ENCODE results near the gene PSME1.
A peak's percentile ranks its signal among the peaks of the same experiment; 100 is the strongest.

PSME1 gene

GRCh38 chr14:24136684-24137528 is 912 bp downstream of the PSME1 start:
- Histone ChIP-seq H3K9ac (ENCODE audit: low read length) (peak overlapping the region; percentile 82), H3K27ac (ENCODE audit: low read depth, low read length) (peak overlapping the region; percentile 91), H3K27me3 (ENCODE audit: control insufficient read depth, insufficient read depth, low read length) (no peaks in the 10 kb centered on the region), H3K4me1 (ENCODE audit: control insufficient read depth, insufficient read depth, low read length) (peaks cover 11% of the 10 kb centered on the region), H3K4me3 (ENCODE audit: low read length) (peak overlapping the region; percentile 87), H3K36me3 (ENCODE audit: control insufficient read depth, insufficient read depth, low read length) (peaks cover 13% of the 10 kb centered on the region)

GRCh38 chr14:24137529-24138395 is 1.8 kb downstream of the PSME1 start:
- H3K27me3 ChIP-seq (ENCODE audit: control insufficient read depth, insufficient read depth, low read length): no peaks in the 10 kb centered on the region
- H3K36me3 ChIP-seq (ENCODE audit: control insufficient read depth, insufficient read depth, low read length): peaks cover 13% of the 10 kb centered on the region
- H3K4me3 ChIP-seq (ENCODE audit: low read length): peak overlapping the region; percentile 87
- H3K9ac ChIP-seq (ENCODE audit: low read length): no peak overlapping the region
- H3K27ac ChIP-seq (ENCODE audit: low read depth, low read length): no peak overlapping the region
- peaks cover 13% of the 10 kb centered on the region for H3K4me1 ChIP-seq (ENCODE audit: control insufficient read depth, insufficient read depth, low read length)

GRCh38 chr14:24138396-24139271 is 2.6 kb downstream of the PSME1 start:
- Histone ChIP-seq H3K27ac (ENCODE audit: low read depth, low read length) (no peak overlapping the region), H3K36me3 (ENCODE audit: control insufficient read depth, insufficient read depth, low read length) (peaks cover 13% of the 10 kb centered on the region), H3K4me3 (ENCODE audit: low read length) (no peak overlapping the region), H3K27me3 (ENCODE audit: control insufficient read depth, insufficient read depth, low read length) (no peaks in the 10 kb centered on the region), H3K9ac (ENCODE audit: low read length) (no peak overlapping the region), H3K4me1 (ENCODE audit: control insufficient read depth, insufficient read depth, low read length) (peaks cover 13% of the 10 kb centered on the region)

GRCh38 chr14:24139272-24139934 is 3.4 kb downstream of the PSME1 start:
- Histone ChIP-seq H3K27ac (ENCODE audit: low read depth, low read length) (no peak overlapping the region), H3K9ac (ENCODE audit: low read length) (no peak overlapping the region), H3K4me3 (ENCODE audit: low read length) (no peak overlapping the region), H3K27me3 (ENCODE audit: control insufficient read depth, insufficient read depth, low read length) (no peaks in the 10 kb centered on the region), H3K4me1 (ENCODE audit: control insufficient read depth, insufficient read depth, low read length) (peaks cover 13% of the 10 kb centered on the region), H3K36me3 (ENCODE audit: control insufficient read depth, insufficient read depth, low read length) (peaks cover 13% of the 10 kb centered on the region)

- Histone ChIP-seq H3K9ac (ENCODE audit: low read length) (peak within 1 kb of the TSS; percentile 66), H3K4me1 (ENCODE audit: control insufficient read depth, insufficient read depth, low read length) (peaks cover 19% of the 10 kb centered on the region), H3K36me3 (ENCODE audit: control insufficient read depth, insufficient read depth, low read length) (peaks cover 13% of the 10 kb centered on the region), H3K27ac (ENCODE audit: low read depth, low read length) (peak within 1 kb of the TSS; percentile 90), H3K27me3 (ENCODE audit: control insufficient read depth, insufficient read depth, low read length) (no peaks in the 10 kb centered on the region), H3K4me3 (ENCODE audit: low read length) (peak within 1 kb of the TSS; percentile 83)
Measured at GRCh38 chr14:24141097-24141880, 5.3 kb downstream of the PSME1 start, which contains the start of gene EMC9. EMC9 (minus strand) TSS chr14:24141591; CDS start chr14:24141304, 287 bp downstream.

- peaks cover 20% of the 10 kb centered on the region for H3K4me1 ChIP-seq (ENCODE audit: control insufficient read depth, insufficient read depth, low read length)
- H3K4me3 ChIP-seq (ENCODE audit: low read length): no peak overlapping the region
- H3K27me3 ChIP-seq (ENCODE audit: control insufficient read depth, insufficient read depth, low read length): no peaks in the 10 kb centered on the region
- no peak overlapping the region for H3K9ac ChIP-seq (ENCODE audit: low read length)
- H3K36me3 ChIP-seq (ENCODE audit: control insufficient read depth, insufficient read depth, low read length): peaks cover 3% of the 10 kb centered on the region
- H3K27ac ChIP-seq (ENCODE audit: low read depth, low read length): no peak overlapping the region
Measured at GRCh38 chr14:24143511-24143910, 7.5 kb downstream of the PSME1 start.

GRCh38 chr14:24144451-24144850 is 8.5 kb downstream of the PSME1 start:
- Histone ChIP-seq H3K27ac (ENCODE audit: low read depth, low read length) (no peak overlapping the region), H3K9ac (ENCODE audit: low read length) (no peak overlapping the region), H3K36me3 (ENCODE audit: control insufficient read depth, insufficient read depth, low read length) (no peaks in the 10 kb centered on the region), H3K27me3 (ENCODE audit: control insufficient read depth, insufficient read depth, low read length) (no peaks in the 10 kb centered on the region), H3K4me3 (ENCODE audit: low read length) (no peak overlapping the region), H3K4me1 (ENCODE audit: control insufficient read depth, insufficient read depth, low read length) (peaks cover 20% of the 10 kb centered on the region)

GRCh38 chr14:24145219-24145618 is 9.2 kb downstream of the PSME1 start:
- Histone ChIP-seq H3K4me1 (ENCODE audit: control insufficient read depth, insufficient read depth, low read length) (peaks cover 20% of the 10 kb centered on the region), H3K27me3 (ENCODE audit: control insufficient read depth, insufficient read depth, low read length) (no peaks in the 10 kb centered on the region), H3K9ac (ENCODE audit: low read length) (no peak overlapping the region), H3K4me3 (ENCODE audit: low read length) (peak overlapping the region; percentile 82), H3K36me3 (ENCODE audit: control insufficient read depth, insufficient read depth, low read length) (peaks cover 3% of the 10 kb centered on the region), H3K27ac (ENCODE audit: low read depth, low read length) (no peak overlapping the region)

GRCh38 chr14:24145690-24146452 is 9.9 kb downstream of the PSME1 start:
- Histone ChIP-seq H3K36me3 (ENCODE audit: control insufficient read depth, insufficient read depth, low read length) (peaks cover 7% of the 10 kb centered on the region), H3K27ac (ENCODE audit: low read depth, low read length) (peak overlapping the region; percentile 92), H3K27me3 (ENCODE audit: control insufficient read depth, insufficient read depth, low read length) (no peaks in the 10 kb centered on the region), H3K9ac (ENCODE audit: low read length) (peak overlapping the region; percentile 66), H3K4me3 (ENCODE audit: low read length) (peak overlapping the region; percentile 82), H3K4me1 (ENCODE audit: control insufficient read depth, insufficient read depth, low read length) (peaks cover 20% of the 10 kb centered on the region)

- Histone ChIP-seq H3K27ac (ENCODE audit: low read depth, low read length) (peak within 1 kb of the TSS; percentile 92), H3K4me3 (ENCODE audit: low read length) (peak within 1 kb of the TSS; percentile 92), H3K36me3 (ENCODE audit: control insufficient read depth, insufficient read depth, low read length) (peaks cover 14% of the 10 kb centered on the region), H3K27me3 (ENCODE audit: control insufficient read depth, insufficient read depth, low read length) (no peaks in the 10 kb centered on the region), H3K4me1 (ENCODE audit: control insufficient read depth, insufficient read depth, low read length) (peaks cover 20% of the 10 kb centered on the region), H3K9ac (ENCODE audit: low read length) (peak within 1 kb of the TSS; percentile 66)
Measured at GRCh38 chr14:24146453-24146977, 10.5 kb downstream of the PSME1 start, which contains the start of gene PSME2. PSME2 (minus strand) TSS chr14:24146610; CDS start chr14:24146581, 29 bp downstream.

Measured in rectal smooth muscle tissue (tissue), 1 donor.